SW 1271 (cell line): Measurements from ENCODE around the gene LRMDA.

ENCODE experiments used
- DNase-seq, 2 experiments: peaks; one replicate each; lab custom pipeline; 2025; lab: John Stamatoyannopoulos, UW

Gene LRMDA

GRCh38 chr10:76086761-76087639 is 655.6 kb downstream of the LRMDA start:
- peak in 1 of 2 experiments; percentile 1 for DNase-seq

GRCh38 chr10:76088008-76088407 is 656.6 kb downstream of the LRMDA start:
- DNase-seq, result no peak

GRCh38 chr10:76088980-76089379 is 657.6 kb downstream of the LRMDA start:
- no peak for DNase-seq

- no peak for DNase-seq
Measured at GRCh38 chr10:76089556-76090180, 658.2 kb downstream of the LRMDA start.

- DNase-seq, result no peak
Measured at GRCh38 chr10:76091926-76092325, 660.5 kb downstream of the LRMDA start.

- no peak for DNase-seq
Measured at GRCh38 chr10:76106611-76107010, 675.2 kb downstream of the LRMDA start.

GRCh38 chr10:76108563-76109359 is 677.3 kb downstream of the LRMDA start:
- DNase-seq, result no peak

GRCh38 chr10:76111404-76111803 is 680.0 kb downstream of the LRMDA start:
- DNase-seq, result no peak

GRCh38 chr10:76111986-76112825 is 680.8 kb downstream of the LRMDA start:
- no peak for DNase-seq

GRCh38 chr10:76112826-76113150 is 681.4 kb downstream of the LRMDA start:
- no peak for DNase-seq

GRCh38 chr10:76113952-76114351 is 682.5 kb downstream of the LRMDA start:
- DNase-seq, result no peak

GRCh38 chr10:76114581-76115001 is 683.2 kb downstream of the LRMDA start:
- DNase-seq, result no peak

GRCh38 chr10:76115131-76115470 is 683.7 kb downstream of the LRMDA start:
- DNase-seq, result no peak

- no peak for DNase-seq
Measured at GRCh38 chr10:76115471-76116155, 684.2 kb downstream of the LRMDA start.

- no peak for DNase-seq
Measured at GRCh38 chr10:76116523-76116922, 685.1 kb downstream of the LRMDA start.

- no peak for DNase-seq
Measured at GRCh38 chr10:76117949-76118348, 686.5 kb downstream of the LRMDA start.

GRCh38 chr10:76119036-76119435 is 687.6 kb downstream of the LRMDA start:
- DNase-seq, result no peak

- DNase-seq, result no peak
Measured at GRCh38 chr10:76119515-76119914, 688.1 kb downstream of the LRMDA start.

- no peak for DNase-seq
Measured at GRCh38 chr10:76122056-76122455, 690.6 kb downstream of the LRMDA start.

- no peak for DNase-seq
Measured at GRCh38 chr10:76124280-76124679, 692.9 kb downstream of the LRMDA start.

- no peak for DNase-seq
Measured at GRCh38 chr10:76125900-76126299, 694.5 kb downstream of the LRMDA start.
